ENCODE results near the gene PER2.

The PER2 gene

DNA sequence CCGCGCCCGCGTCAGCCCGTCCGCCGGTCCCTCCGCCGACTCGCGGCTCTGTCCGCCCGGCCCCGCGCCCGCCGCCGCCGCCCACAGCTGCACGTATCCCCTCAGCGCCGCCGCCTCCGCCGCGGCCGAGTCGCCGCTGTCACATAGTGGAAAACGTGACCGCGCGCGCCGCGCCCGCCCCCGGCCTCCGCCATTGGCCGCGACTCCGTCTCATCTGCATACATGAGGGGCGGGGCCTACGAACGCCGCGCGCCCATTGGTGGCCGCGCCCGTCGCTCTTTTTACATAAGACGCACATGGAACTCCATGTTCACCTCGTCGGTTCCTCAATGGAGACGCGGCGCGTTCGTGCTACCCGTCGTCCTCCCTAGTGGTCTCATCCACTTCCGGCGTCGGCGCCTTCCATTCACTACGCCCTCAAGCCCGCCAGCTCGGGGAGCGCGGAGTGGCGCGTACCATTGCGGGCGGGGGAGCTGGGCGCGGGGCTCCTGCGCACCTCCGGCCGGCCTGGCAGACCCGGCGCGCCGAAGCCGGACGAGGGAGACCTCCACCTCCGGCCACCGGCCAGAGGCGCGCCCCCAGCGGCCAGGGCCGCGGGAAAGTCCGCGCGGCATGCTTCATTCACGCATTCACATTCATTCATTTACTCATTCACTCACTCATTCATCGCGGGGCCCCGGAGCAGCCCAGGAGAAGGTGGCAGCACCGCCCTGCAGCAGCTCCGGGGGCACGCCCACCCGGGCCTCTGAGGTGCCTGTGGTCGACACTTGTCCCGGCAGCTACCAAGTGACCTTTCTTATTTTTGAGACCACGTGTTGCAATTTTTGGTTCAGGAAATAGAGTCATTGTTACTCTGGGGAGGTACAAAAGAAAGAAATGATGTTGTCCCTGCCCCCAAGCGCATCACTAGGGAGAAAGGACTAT lies 502 bp upstream of the PER2 start (continued):
- TF ChIP-seq SP3 (tag by site-specific recombination; IDR thresholded peaks at IDR 0.05) (peak; percentile 72), EGR2 (tag by site-specific recombination; IDR thresholded peaks at IDR 0.05; ENCODE audit: low read depth) (no peak), ZNF138 (tag by site-specific recombination; IDR thresholded peaks at IDR 0.05; ENCODE audit: borderline replicate concordance) (no peak), ZNF548 (tag by site-specific recombination; IDR thresholded peaks at IDR 0.05) (no peak), ZNF223 (tag by site-specific recombination; IDR thresholded peaks at IDR 0.05) (no peak), GLI4 (tag by site-specific recombination; IDR thresholded peaks at IDR 0.05) (no peak), ZNF174 (tag by site-specific recombination; IDR thresholded peaks at IDR 0.05) (no peak), SETDB1 (IDR thresholded peaks at IDR 0.05; ENCODE audit: insufficient read length, low read length) (no peak), KLF10 (tag by site-specific recombination; IDR thresholded peaks at IDR 0.05) (peak; percentile 52; the same call in 1 of the 2 replicates), TCF7L2 (IDR thresholded peaks at IDR 0.05; ENCODE audit: borderline replicate concordance, low read depth, low read length) (peak; percentile 75; the same call in 1 of the 2 replicates), ZBTB7A (tag by site-specific recombination; IDR thresholded peaks at IDR 0.05; ENCODE audit: low read depth) (no peak), ZBTB1 (tag by site-specific recombination; IDR thresholded peaks at IDR 0.05) (no peak), ZNF561 (tag by site-specific recombination; IDR thresholded peaks at IDR 0.05; ENCODE audit: borderline replicate concordance) (no peak), ZNF341 (tag by site-specific recombination; IDR thresholded peaks at IDR 0.05; ENCODE audit: low read depth) (no peak), KLF16 (tag by site-specific recombination; IDR thresholded peaks at IDR 0.05) (peak; percentile 30; the same call in 1 of the 2 replicates), ZNF324 (tag by site-specific recombination; IDR thresholded peaks at IDR 0.05) (no peak), ZXDB (tag by site-specific recombination; IDR thresholded peaks at IDR 0.05) (0 out of 2 replicates have a peak, but pooled peaks have one; percentile 30), ZNF211 (tag by site-specific recombination; IDR thresholded peaks at IDR 0.05; ENCODE audit: low read depth) (no peak), ZNF202 (tag by site-specific recombination; IDR thresholded peaks at IDR 0.05; ENCODE audit: borderline replicate concordance) (no peak)
- TF ChIP-seq, protein P1, sequence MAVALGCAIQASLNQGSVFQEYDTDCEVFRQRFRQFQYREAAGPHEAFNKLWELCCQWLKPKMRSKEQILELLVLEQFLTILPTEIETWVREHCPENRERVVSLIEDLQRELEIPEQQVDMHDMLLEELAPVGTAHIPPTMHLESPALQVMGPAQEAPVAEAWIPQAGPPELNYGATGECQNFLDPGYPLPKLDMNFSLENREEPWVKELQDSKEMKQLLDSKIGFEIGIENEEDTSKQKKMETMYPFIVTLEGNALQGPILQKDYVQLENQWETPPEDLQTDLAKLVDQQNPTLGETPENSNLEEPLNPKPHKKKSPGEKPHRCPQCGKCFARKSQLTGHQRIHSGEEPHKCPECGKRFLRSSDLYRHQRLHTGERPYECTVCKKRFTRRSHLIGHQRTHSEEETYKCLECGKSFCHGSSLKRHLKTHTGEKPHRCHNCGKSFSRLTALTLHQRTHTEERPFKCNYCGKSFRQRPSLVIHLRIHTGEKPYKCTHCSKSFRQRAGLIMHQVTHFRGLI (tag by site-specific recombination; IDR thresholded peaks at IDR 0.05): no peak
- TF ChIP-seq, protein P2, sequence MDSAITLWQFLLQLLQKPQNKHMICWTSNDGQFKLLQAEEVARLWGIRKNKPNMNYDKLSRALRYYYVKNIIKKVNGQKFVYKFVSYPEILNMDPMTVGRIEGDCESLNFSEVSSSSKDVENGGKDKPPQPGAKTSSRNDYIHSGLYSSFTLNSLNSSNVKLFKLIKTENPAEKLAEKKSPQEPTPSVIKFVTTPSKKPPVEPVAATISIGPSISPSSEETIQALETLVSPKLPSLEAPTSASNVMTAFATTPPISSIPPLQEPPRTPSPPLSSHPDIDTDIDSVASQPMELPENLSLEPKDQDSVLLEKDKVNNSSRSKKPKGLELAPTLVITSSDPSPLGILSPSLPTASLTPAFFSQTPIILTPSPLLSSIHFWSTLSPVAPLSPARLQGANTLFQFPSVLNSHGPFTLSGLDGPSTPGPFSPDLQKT (IDR thresholded peaks at IDR 0.05; ENCODE audit: borderline replicate concordance, low read depth, low read length): peak; percentile 84; the same call in 1 of the 2 replicates
- TF ChIP-seq, protein P3, sequence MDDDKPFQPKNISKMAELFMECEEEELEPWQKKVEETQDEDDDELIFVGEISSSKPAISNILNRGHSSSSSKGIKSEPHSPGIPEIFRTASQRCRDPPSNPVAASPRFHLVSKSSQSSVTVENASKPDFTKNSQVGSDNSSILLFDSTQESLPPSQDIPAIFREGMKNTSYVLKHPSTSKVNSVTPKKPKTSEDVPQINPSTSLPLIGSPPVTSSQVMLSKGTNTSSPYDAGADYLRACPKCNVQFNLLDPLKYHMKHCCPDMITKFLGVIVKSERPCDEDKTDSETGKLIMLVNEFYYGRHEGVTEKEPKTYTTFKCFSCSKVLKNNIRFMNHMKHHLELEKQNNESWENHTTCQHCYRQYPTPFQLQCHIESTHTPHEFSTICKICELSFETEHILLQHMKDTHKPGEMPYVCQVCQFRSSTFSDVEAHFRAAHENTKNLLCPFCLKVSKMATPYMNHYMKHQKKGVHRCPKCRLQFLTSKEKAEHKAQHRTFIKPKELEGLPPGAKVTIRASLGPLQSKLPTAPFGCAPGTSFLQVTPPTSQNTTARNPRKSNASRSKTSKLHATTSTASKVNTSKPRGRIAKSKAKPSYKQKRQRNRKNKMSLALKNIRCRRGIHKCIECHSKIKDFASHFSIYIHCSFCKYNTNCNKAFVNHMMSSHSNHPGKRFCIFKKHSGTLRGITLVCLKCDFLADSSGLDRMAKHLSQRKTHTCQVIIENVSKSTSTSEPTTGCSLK (tag by site-specific recombination; IDR thresholded peaks at IDR 0.05): no peak
- TF ChIP-seq, protein P4, sequence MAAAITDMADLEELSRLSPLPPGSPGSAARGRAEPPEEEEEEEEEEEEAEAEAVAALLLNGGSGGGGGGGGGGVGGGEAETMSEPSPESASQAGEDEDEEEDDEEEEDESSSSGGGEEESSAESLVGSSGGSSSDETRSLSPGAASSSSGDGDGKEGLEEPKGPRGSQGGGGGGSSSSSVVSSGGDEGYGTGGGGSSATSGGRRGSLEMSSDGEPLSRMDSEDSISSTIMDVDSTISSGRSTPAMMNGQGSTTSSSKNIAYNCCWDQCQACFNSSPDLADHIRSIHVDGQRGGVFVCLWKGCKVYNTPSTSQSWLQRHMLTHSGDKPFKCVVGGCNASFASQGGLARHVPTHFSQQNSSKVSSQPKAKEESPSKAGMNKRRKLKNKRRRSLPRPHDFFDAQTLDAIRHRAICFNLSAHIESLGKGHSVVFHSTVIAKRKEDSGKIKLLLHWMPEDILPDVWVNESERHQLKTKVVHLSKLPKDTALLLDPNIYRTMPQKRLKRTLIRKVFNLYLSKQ (tag by site-specific recombination; IDR thresholded peaks at IDR 0.05; ENCODE audit: borderline replicate concordance): no peak
- TF ChIP-seq, protein P5, sequence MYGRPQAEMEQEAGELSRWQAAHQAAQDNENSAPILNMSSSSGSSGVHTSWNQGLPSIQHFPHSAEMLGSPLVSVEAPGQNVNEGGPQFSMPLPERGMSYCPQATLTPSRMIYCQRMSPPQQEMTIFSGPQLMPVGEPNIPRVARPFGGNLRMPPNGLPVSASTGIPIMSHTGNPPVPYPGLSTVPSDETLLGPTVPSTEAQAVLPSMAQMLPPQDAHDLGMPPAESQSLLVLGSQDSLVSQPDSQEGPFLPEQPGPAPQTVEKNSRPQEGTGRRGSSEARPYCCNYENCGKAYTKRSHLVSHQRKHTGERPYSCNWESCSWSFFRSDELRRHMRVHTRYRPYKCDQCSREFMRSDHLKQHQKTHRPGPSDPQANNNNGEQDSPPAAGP (tag by site-specific recombination; IDR thresholded peaks at IDR 0.05): 0 out of 2 replicates have a peak, but pooled peaks have one; percentile 32
- TF ChIP-seq, protein P6, sequence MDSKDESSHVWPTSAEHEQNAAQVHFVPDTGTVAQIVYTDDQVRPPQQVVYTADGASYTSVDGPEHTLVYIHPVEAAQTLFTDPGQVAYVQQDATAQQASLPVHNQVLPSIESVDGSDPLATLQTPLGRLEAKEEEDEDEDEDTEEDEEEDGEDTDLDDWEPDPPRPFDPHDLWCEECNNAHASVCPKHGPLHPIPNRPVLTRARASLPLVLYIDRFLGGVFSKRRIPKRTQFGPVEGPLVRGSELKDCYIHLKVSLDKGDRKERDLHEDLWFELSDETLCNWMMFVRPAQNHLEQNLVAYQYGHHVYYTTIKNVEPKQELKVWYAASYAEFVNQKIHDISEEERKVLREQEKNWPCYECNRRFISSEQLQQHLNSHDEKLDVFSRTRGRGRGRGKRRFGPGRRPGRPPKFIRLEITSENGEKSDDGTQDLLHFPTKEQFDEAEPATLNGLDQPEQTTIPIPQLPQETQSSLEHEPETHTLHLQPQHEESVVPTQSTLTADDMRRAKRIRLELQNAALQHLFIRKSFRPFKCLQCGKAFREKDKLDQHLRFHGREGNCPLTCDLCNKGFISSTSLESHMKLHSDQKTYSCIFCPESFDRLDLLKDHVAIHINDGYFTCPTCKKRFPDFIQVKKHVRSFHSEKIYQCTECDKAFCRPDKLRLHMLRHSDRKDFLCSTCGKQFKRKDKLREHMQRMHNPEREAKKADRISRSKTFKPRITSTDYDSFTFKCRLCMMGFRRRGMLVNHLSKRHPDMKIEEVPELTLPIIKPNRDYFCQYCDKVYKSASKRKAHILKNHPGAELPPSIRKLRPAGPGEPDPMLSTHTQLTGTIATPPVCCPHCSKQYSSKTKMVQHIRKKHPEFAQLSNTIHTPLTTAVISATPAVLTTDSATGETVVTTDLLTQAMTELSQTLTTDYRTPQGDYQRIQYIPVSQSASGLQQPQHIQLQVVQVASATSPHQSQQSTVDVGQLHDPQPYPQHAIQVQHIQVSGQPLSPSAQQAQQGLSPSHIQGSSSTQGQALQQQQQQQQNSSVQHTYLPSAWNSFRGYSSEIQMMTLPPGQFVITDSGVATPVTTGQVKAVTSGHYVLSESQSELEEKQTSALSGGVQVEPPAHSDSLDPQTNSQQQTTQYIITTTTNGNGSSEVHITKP (tag by site-specific recombination; IDR thresholded peaks at IDR 0.05): peak; percentile 98
- TF ChIP-seq, protein P7, sequence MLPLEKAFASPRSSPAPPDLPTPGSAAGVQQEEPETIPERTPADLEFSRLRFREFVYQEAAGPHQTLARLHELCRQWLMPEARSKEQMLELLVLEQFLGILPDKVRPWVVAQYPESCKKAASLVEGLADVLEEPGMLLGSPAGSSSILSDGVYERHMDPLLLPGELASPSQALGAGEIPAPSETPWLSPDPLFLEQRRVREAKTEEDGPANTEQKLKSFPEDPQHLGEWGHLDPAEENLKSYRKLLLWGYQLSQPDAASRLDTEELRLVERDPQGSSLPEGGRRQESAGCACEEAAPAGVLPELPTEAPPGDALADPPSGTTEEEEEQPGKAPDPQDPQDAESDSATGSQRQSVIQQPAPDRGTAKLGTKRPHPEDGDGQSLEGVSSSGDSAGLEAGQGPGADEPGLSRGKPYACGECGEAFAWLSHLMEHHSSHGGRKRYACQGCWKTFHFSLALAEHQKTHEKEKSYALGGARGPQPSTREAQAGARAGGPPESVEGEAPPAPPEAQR (tag by site-specific recombination; IDR thresholded peaks at IDR 0.05): no peak

Measured in HEK293 (cell line).